KBM-7 (cell line): ENCODE measurements around the gene MAP3K6.

Experiments used
- DNase-seq: peaks from one replicate; pipeline ENCODE4 v3.0.0-alpha.2; 2015
- in situ Hi-C: fragments of 300-500 bp; cut with MboI; formaldehyde crosslinking; loops from 2 replicates; pipeline ENCODE4 v1.14.3; 2020; ENCODE audit warnings: low sequenced_read_pairs, low pct_unique_long_range_greater_than_20kb, mixed read lengths

The MAP3K6 gene

DNA sequence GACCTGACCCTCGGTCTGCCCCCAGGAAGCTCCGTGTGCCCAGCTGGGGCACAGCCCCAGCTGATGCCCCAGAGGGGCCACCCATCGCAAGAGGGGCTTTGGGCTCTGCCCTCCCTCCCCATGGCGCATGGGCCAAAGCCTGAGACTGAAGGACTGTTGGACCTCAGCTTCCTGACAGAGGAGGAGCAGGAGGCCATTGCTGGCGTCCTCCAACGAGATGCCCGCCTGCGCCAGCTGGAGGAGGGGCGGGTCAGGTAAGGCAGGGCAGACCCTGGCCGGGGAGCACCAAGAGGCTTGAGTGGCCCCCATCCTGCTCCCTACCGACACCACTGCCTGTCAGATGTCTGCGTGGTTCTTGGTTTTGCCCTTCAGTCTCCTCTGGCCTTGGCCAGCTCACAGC, 21.5 kb downstream of the MAP3K6 start:
- in situ Hi-C loops: no loop called here
- DNase-seq: no peak

DNA sequence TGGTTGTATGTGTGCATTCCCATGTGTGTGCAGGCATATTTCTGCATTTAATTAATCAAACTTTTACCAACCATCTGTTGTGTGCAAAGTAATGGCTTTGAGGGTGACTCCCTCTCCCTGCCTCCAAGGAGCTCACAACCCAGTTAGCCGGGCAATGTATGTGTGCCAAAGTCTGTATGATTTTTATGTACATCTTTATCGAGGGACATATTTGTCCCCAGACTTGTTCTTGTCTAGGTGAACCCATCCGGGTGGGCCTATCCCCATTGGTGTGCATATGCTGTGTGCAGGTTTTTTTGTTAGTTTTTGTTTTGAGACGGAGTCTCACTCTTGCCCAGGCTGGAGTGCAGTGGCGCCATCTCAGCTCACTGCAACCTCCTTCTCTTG, 23.1 kb downstream of the MAP3K6 start:
- in situ Hi-C loops: no loop called here
- no peak for DNase-seq

DNA sequence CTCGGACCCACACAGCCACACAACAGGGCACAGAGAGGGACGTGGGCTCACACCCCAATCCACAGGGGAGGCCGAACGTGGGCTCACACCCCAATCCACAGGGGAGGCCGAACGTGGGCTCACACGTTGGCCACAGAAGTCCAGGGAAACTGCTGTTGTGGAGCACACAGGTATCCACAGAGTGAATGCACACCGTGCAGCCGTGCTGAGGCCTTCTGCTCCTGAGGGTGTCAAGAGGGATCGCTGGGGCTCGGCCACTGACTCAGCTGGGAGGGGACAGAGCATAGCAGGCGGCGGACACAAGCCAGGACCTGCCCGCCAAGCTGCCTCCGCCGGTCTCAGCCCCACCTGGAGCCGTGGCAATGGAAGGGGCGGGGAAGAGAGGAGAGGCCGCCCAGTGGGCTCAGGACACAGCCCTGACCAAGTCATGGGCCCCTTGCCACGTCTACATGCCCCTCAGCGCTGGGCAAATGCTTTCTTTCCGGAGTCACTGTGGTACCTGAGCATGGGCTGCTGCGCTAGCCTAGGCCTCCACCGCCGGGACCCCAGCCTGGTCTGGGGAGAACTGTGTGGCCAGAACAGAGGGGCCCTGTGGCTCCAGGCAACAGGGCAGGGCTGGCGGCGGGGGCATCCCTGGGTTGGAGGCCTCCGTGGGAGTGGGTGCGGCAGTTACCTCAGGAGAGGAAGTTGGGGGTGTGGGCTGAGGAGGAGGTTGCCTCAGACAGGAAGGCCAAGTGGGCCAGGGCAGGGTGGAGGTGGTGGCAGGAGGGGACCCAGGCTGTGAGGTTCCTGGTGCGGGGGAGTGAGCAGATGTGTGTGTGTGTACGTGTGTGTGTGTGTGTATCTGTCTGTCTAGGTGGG, 23.8 kb downstream of the MAP3K6 start:
- DNase-seq: peak; percentile 99
- in situ Hi-C loops: no loop called here

DNA sequence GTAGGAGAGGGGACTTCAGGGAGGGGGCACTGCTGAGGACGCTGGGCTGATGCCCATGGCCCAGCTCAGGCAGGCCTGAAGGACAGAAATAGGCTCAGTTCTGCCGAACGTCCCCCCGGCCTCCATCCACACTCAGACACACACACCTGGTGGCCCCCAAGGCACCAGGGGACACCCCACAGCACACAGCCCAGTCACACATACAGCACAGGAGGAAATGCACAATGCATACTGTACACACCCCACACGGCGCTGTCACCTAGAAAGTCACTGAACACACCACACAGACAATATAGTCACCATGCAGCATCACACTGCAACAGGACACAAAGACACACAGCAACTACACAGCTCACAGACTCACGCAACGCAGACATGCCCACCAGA, 24.4 kb downstream of the MAP3K6 start:
- in situ Hi-C loops: no loop called here
- DNase-seq: peak; percentile 45

DNA sequence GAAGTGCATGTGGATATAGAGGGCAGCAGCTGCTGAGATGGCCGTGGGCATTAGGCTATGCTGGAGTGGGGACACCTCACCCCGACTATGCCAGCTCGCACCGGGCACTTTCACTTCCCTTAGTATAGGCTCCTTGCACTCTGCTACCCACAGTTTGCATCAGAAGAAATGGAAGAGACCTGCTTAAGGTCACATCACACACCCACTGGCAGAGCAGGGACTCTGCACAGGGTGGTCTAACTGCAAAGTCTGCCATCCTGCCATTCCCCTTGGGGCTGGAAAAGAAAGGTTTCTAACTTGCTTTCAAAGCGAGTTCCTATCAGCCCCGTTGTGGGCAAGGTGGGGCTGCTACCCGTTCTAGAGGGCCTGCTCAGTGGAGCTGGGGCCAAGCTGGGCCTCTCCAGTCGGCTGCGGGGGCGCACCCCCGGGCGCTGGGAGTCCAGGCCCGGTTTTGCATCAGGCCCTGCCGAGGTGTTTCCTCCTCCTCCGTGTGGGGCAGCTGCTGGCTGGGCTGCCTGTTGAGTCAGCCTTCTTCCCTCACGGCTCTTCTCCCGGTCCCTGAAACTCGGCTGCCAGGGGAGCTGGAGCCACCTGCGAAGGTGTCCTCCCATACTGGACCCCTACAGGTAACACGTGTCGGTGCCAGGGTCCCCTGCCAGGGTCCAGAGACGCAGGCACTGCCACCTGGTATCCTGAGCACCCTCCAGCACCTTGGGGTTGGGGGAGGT, 25.1 kb downstream of the MAP3K6 start, which contains the start of gene SYTL1:
SYTL1 (plus strand) TSS at position 498 of the 728 bp plus-strand sequence. CDS start 3,313 bp downstream, outside the sequence.
- in situ Hi-C loops: no loop called here
- DNase-seq: peak; percentile 88

DNA sequence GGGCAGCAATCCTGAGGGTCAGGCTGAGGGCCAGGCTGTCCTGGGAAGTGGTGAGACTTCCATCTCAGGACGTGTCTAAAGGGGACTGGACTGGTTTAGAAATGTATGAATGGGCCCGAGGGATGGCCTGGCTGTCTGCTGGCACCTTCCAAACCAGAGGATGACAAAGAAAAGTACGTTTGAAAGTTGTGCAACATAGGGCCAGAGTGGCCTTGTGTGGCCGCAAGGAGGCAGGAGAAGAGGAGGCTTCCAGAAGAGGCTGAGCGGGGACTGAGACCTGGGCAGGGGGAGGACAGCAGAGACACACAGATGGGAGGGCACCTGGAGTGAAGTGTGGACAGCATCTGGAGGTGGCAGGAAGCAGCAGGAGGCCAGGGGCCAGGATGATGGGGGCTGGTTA, 27.5 kb downstream of the MAP3K6 start:
- no peak for DNase-seq
- in situ Hi-C loops: no loop called here

DNA sequence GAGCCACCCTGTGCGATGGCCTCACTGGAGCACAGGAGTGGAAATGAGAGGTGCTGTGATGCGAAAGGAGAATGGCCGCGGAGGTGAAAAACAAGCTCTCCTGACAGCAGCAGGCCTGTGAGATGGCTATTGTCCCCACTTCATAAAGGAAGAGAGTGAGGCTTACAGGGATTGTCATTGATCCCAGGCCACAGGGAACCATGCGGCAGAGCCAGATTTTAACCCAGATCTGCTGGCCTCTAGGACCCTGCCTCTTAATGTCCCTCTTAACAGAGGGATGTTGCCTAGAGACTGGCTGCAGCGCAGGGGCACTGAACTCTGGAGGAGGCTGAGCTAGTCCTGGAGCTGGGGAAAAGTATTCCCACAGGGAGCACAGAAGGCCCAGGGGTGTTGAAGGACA, 28.0 kb downstream of the MAP3K6 start:
- in situ Hi-C loops: no loop called here
- no peak for DNase-seq

DNA sequence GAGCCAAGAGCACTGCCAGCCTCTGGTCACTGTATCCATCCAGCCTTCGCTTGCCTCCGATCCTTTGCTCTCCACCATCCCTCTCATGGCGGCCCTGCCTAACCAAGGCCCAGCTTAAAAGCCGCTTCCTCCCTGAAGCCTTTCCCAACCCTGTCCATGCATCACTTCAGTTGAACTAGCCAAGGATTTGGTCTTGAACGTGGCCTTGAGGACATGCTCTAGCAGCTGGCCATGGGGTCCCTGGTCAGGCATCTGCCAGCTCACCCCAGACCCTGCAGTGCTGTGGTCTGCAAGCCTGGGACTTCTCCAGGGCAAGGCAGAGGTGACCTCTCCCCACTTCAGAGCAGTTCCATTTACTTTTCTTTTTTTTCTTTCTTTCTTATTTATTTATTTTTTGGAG, 30.0 kb downstream of the MAP3K6 start:
- no peak for DNase-seq
- in situ Hi-C loops: no loop called here

DNA sequence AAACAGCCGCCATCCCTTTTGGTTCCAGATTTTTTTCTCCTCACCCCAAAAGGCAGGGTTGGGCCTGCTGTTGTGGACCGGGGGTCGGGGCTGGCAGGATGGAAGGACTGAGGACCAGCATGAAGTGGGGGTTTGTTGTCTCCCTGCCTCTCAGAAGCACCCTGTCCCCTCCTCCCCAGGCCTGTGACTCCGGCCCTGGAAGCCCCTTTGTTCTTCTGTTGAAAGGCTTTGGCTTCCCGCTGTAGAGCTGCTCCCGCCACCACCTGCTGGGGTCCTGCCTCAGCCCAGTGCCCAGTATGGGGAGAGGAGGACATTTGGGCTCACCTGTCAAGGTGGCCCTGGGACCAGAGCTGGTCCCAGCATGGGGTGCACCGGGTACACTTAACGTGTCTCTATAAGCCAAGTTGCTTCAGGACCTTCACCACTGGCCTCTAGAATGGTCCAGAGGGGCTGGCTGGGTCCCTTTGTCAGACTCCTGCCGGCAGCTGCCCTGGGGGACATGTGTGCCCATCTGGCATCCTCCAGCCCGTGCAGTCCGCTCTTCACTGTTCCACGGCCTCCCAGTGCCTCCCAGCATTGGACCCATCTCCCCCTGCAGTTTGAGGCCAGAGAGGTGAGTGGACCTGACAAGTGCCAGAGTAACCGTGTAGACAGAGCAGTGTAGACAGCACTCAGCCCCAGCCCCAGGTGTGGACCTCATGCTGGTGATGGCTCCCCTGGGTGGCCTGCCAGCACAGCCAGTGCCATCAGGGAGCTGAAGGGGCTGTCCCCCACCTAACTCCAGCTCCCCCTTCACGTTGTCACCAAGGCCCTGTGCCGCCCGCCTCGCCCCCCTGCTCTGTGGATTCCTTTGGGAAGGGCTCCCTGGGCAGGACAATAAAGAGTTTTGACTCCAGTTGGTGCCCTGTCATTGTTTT, 31.0 kb downstream of the MAP3K6 start:
- no peak for DNase-seq
- in situ Hi-C loops: no loop called here

DNA sequence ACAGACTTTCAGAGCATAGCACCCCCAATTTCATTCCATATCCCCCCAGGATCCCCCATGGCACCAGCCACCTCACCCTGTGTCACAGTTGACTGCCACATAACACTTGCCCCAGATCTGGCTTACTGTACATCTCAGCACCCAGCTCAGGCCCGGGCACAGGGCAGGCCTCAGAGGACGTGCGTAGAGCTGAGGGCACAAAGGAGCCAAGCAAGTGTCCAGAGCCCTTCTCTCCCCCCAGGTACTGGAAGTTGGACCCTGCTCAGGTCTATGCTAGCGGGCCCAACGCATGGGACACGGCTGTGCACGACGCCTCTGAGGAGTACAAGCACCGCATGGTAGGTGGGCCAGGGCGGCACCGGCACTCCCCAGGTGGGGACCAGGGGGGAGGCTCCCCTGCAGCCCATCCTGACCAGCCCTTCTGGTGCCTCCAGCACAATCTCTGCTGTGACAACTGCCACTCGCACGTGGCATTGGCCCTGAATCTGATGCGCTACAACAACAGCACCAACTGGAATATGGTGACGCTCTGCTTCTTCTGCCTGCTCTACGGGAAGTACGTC, 33.0 kb downstream of the MAP3K6 start:
- in situ Hi-C loops: no loop called here
- no peak for DNase-seq

DNA sequence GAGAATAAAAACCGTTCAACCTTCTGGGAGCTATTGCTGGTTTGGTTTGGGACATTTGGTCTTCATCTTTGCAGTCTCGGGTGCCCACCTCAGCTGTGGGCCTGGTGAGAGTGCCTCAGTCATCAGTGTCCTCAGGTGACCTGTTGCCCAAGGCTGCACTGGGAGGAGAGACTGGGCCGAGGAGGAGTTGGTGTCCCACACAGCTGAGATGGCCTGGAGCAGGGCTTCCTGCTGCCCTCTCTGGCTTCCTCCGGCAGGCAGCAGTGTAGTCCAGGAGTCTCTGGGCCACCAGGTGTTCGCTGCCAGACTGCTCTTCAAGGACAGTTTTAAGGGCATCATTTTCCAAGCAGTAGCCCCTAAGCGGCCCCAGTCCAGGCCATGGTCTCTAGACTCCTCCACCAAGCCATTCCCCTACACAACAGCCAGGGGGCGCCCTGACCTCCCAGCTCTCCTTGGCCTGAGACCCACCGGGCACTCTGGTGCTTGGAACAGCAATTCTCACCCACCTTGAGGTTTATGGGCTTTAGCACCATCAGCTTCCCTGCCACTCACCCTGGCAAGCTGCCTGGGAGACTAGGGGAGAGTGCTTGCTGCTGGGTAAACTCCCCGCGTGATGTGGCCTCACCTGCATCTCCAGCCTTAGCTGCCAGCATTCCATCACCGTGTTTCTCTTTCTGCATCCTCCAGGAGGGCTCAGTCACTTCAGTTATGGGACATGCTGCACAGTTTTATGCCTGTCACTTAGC, 34.1 kb downstream of the MAP3K6 start:
- in situ Hi-C loops: no loop called here
- peak; percentile 56 for DNase-seq

DNA sequence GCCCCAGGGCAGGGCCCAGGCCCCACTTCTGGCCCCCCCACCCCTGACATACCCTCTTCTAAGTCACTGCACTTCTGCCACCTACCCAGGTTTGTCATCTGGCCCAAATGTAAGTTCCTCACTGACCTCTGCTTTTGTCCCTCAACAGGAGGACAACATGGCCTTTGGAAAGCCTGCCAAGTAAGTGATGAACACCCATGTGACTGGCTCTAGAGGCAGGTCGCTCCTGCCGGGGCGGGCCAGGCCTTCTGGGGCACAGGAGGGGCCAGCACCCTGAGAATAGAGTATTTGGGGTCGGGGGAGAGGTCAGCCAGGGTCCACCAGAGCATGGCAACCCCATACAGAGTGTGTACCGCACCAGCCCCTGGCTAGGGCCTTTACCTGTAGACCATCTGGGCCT, 34.8 kb downstream of the MAP3K6 start:
- in situ Hi-C loops: no loop called here
- no peak for DNase-seq

DNA sequence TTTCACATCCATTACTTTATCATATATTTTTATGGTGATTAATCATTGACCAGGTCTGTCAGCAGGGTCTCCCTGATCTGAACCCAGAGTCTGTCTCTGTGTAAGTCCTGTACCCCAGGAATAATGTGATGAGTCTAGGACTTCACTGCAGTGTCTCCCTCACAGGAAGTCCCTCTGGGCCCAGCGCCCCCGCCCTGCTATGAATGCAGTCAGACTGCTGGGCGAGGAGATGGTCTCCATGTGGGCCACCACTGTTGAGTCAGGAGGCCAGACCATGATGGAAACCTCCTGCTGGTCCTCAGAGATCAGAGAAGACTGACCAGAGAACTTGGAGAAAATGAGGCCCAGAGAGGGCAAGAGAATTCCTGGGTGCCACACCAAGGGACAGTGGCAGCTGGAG, 35.3 kb downstream of the MAP3K6 start:
- no peak for DNase-seq
- in situ Hi-C loops: no loop called here

DNA sequence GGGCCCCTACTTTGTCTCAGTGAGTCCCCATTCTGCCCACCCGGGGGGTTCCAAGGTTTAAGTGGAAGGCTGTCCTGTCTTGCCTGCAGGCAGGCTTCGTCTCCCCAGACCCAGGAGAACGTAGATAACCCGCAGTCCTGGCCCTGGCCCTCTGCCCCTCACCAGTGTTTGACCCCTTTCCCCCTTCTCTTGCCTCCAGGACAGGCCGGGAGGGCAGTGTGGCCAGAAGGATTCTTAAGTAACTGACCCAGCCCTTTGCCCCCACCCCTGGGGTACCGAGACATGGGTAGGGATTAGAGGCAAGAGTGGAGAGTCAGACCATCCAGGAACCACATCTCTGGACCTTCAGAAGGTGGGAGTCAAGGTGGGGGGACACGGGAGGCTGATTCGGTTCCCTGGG, 36.0 kb downstream of the MAP3K6 start:
- no peak for DNase-seq
- in situ Hi-C loops: no loop called here

DNA sequence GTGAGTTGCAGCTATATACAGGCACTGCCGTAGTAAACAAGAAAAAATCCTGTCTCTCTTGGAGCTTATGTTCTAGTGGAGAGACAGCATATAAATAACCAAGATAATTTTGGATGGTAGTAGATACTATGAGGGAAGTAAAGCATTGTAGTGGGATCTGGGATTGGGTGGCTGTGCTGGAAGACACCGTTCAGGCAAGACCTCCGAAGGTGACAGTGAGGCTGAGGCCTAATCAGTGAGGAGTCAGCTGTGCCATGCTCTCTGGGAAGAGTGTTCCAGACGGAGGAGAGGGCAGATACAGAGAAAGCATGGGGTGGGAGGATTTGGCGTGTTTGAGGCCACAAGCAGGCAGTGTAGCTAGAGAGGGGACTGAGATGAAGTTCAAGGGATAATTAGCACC, 38.8 kb downstream of the MAP3K6 start:
- in situ Hi-C loops: no loop called here
- DNase-seq: no peak

DNA sequence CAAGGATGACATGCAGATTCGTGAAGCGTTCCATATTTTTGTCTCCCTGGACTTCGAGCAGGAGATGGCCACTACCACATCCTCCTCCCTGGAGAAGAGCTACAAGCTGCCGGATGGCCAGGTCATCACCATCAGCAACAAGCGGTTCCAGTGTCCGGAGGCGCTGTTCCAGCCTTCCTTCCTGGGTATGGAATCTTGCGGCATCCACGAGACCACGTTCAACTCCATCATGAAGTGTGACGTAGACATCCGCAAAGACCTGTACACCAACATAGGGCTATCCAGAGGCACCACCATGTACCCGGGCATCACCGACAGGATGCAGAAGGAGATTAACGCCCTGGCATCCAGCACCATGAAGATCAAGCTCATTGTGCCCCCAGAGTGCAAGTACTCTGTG, 41.5 kb downstream of the MAP3K6 start:
- in situ Hi-C loops: no loop called here
- no peak for DNase-seq

DNA sequence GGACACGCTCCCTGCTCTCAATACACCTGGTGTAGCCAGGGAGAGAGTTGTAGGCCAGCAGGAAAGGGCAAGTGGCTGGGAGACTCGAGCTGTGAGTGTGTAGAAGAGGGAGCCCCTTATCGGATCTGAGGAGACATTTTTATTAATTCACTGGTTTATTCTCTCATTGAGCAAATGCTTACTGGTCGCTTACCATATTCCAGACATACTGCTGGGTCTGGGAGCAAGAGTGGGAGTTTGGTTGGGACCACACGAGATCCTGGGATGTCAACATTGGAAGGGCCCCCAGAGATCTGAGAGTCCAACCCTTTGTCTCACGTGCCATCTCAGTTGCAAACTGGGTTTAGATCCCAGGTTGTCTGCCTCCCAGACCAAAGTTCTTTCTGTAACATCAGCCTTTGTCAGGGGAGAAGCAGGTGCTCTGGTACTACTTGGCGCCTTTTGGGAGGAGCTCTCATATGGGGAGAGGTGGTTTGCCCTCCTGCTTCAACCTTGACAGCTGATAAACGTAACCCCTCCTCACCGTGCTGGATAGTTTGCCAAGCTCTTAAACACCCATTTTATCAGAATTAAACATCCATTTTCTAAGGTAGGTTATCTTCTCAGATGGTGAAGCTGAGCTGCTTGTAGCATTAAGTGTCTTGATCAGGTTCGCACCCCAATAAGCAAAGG, 44.1 kb downstream of the MAP3K6 start:
- in situ Hi-C loops: no loop called here
- DNase-seq: no peak
